ENCODE measurements around the gene CEP104. TPM values are rescaled to one million over a fixed set of nuclear protein-coding genes. Genes with fewer than 3 reads are reported as not detected.

The CEP104 gene
- total and polyA plus RNA-seq, 2 experiments from 2014 or later: 12.7 to 22.6 TPM

DNA sequence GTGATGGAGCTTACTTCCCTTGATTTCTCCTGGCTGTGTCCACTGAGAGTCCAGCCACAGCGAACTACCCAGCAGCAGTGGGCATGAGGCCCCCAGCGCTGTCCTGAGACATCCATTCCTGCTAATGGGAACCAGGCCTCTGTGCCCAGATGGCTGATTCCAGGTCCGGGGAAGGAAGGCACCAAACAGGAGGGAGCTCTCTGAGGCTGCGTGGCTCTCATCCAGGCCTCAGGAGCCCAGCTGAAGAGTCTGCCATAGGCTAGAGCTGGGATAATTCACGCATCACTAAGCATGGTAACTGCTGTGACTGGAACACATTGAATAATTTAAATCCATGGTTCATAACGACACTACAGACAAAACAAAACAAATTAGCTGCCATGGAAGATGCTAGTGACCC lies 36.0 kb downstream of the CEP104 start:
- Histone ChIP-seq H3K27ac (no peak overlapping the region), H3K4me1 (ENCODE audit: insufficient read depth) (no peaks in the 10 kb centered on the region), H3K79me2 (no peaks in the 10 kb centered on the region), H3K4me3 (no peak overlapping the region), H3K36me3 (replicated peaks; ENCODE audit: insufficient read depth, low read depth) (no peaks in the 10 kb centered on the region), H4K20me1 (ENCODE audit: insufficient read depth, poor library complexity, severe bottlenecking) (no peaks in the 10 kb centered on the region), H3K4me2 (no peak overlapping the region), H3K9me2 (replicated peaks; ENCODE audit: insufficient read depth) (no peaks in the 10 kb centered on the region), H3K27me3 (no peaks in the 10 kb centered on the region), H3K9me3 (ENCODE audit: low read depth) (no peaks in the 10 kb centered on the region), H2AFZ (no peak overlapping the region)
- TF ChIP-seq, protein P1, sequence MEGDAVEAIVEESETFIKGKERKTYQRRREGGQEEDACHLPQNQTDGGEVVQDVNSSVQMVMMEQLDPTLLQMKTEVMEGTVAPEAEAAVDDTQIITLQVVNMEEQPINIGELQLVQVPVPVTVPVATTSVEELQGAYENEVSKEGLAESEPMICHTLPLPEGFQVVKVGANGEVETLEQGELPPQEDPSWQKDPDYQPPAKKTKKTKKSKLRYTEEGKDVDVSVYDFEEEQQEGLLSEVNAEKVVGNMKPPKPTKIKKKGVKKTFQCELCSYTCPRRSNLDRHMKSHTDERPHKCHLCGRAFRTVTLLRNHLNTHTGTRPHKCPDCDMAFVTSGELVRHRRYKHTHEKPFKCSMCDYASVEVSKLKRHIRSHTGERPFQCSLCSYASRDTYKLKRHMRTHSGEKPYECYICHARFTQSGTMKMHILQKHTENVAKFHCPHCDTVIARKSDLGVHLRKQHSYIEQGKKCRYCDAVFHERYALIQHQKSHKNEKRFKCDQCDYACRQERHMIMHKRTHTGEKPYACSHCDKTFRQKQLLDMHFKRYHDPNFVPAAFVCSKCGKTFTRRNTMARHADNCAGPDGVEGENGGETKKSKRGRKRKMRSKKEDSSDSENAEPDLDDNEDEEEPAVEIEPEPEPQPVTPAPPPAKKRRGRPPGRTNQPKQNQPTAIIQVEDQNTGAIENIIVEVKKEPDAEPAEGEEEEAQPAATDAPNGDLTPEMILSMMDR (IDR thresholded peaks at IDR 0.05; ENCODE audit: poor library complexity): no peak
- TF ChIP-seq EZH2 (IDR thresholded peaks at IDR 0.05; ENCODE audit: borderline replicate concordance) (no peak), EZH2phosphoT487 (IDR thresholded peaks at IDR 0.05; ENCODE audit: low read depth, severe bottlenecking, unreplicated experiment) (no peak)
- DNase-seq (ENCODE audit: low spot score): no peak
- WGBS (ENCODE audit: low lambda C conversion rate, missing lambda C conversion rate): 95% methylated on average over 6 of the region's 6 CpGs

DNA sequence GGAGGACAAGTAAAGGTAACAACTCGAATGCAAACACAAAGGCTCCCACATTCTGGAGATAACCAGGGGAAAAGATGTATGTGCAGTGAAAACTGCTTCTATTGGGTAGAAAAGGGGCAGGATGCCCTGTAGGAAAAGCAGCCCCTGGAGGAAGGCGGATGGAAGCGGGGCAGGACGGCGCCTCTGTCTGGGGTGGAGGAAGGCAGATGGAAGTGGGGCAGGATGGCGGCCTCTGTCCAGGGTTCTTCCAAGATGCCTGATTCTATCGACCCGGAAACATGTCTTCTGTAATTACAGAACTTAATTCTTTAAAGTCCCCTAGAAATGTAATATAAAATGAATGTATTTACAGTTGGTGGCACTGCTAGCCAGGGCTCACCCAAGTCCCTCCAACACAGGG lies 36.7 kb downstream of the CEP104 start:
- WGBS (ENCODE audit: low lambda C conversion rate, missing lambda C conversion rate): 96% methylated on average over 8 of the region's 8 CpGs
- Histone ChIP-seq H3K4me3 (no peak overlapping the region), H4K20me1 (ENCODE audit: insufficient read depth, poor library complexity, severe bottlenecking) (no peaks in the 10 kb centered on the region), H3K9me2 (replicated peaks; ENCODE audit: insufficient read depth) (no peaks in the 10 kb centered on the region), H3K4me1 (ENCODE audit: insufficient read depth) (no peaks in the 10 kb centered on the region), H3K9me3 (ENCODE audit: low read depth) (no peaks in the 10 kb centered on the region), H3K4me2 (no peak overlapping the region), H3K27ac (no peak overlapping the region), H3K79me2 (no peaks in the 10 kb centered on the region), H2AFZ (no peak overlapping the region), H3K27me3 (no peaks in the 10 kb centered on the region), H3K36me3 (replicated peaks; ENCODE audit: insufficient read depth, low read depth) (no peaks in the 10 kb centered on the region)
- TF ChIP-seq EZH2 (IDR thresholded peaks at IDR 0.05; ENCODE audit: borderline replicate concordance) (no peak), EZH2phosphoT487 (IDR thresholded peaks at IDR 0.05; ENCODE audit: low read depth, severe bottlenecking, unreplicated experiment) (no peak)
- TF ChIP-seq, protein P1 (IDR thresholded peaks at IDR 0.05; ENCODE audit: poor library complexity): no peak
- DNase-seq (ENCODE audit: low spot score): no peak

DNA sequence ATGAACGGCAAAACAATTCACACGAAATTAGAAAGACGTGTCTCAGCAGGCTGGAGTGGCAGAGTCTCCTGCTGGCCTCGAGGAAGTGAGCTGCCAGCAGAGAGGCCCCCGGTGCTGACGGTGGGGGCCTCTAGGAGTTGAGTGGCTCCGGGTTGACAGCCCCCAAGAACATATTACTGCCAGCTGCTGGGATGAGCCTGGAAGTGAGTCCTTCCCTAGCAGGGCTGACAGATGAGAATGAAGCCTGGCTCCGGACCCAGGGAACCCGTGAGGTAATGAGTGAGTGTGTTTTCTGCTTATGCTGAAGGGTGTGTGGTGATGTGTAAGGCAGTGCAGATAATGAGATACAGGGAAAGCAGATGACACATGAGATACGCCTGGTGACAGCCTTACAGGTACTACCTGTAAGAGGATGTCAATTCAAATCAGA lies 37.2 kb downstream of the CEP104 start:
- Histone ChIP-seq H3K27me3 (no peaks in the 10 kb centered on the region), H3K4me3 (no peak overlapping the region), H2AFZ (no peak overlapping the region), H3K4me2 (no peak overlapping the region), H3K4me1 (ENCODE audit: insufficient read depth) (no peaks in the 10 kb centered on the region), H4K20me1 (ENCODE audit: insufficient read depth, poor library complexity, severe bottlenecking) (no peaks in the 10 kb centered on the region), H3K27ac (no peak overlapping the region), H3K9me2 (replicated peaks; ENCODE audit: insufficient read depth) (no peaks in the 10 kb centered on the region), H3K9me3 (ENCODE audit: low read depth) (no peaks in the 10 kb centered on the region), H3K79me2 (no peaks in the 10 kb centered on the region), H3K36me3 (replicated peaks; ENCODE audit: insufficient read depth, low read depth) (no peaks in the 10 kb centered on the region)
- no peak for DNase-seq (ENCODE audit: low spot score)
- 82% methylated on average over 10 of the region's 10 CpGs for WGBS (ENCODE audit: low lambda C conversion rate, missing lambda C conversion rate)
- no peak for TF ChIP-seq EZH2 (IDR thresholded peaks at IDR 0.05; ENCODE audit: borderline replicate concordance)
- TF ChIP-seq EZH2phosphoT487 (IDR thresholded peaks at IDR 0.05; ENCODE audit: low read depth, severe bottlenecking, unreplicated experiment): no peak
- TF ChIP-seq, protein P1 (IDR thresholded peaks at IDR 0.05; ENCODE audit: poor library complexity): no peak
